Left ventricle myocardium superior (tissue), 1 donor: ENCODE data around the gene RGS12. TPM values are rescaled to one million over a fixed set of nuclear protein-coding genes. Genes with fewer than 3 reads are reported as not detected.
A peak's percentile ranks its signal among the peaks of the same experiment; 100 is the strongest.

Source experiments
- ATAC-seq: fragments of 200-7000 bp; cut with Tn5 transposase; one replicate; pipeline ENCODE4 v1.9.1; 2020; ENCODE audit warnings: mild to moderate bottlenecking, moderate library complexity
- DNase-seq: peaks from one replicate; pipeline ENCODE4 v3.0.0-alpha.2; 2020
- intact Hi-C: fragments of 100-400 bp; cut with micrococcal nuclease; formaldehyde crosslinking; loops from one replicate; pipeline ENCODE4 v1.11.0; 2022
- total RNA-seq: library from RNA; stranded (reverse); fragmentation: NEBNext Ultra II Directional; extraction: Animal tissue kit (Norgen Biotek cat#: 25700); gene quantifications from one replicate; pipeline ENCODE4 v1.2.1, GENCODE V29; 2021
- donor health status: DM: no; HTN: yes; CAD: no; lungs with severe emphysema.

The RGS12 gene
- total RNA-seq, 1 donor from 2014 or later: 14.6 TPM

- intact Hi-C loops: no loop called here
- ATAC-seq: no peak
- DNase-seq: no peak
Observed at GRCh38 chr4:3268395-3269104, 24.3 kb upstream of the RGS12 start.

GRCh38 chr4:3269105-3269927 is 23.5 kb upstream of the RGS12 start:
- DNase-seq (no peak), ATAC-seq (peak; percentile 43)
- intact Hi-C loops: no loop called here

GRCh38 chr4:3269991-3270611 is 22.7 kb upstream of the RGS12 start:
- intact Hi-C loops: no loop called here
- peak; percentile 84 for DNase-seq
- ATAC-seq: peak; percentile 99

- intact Hi-C loops: no loop called here
- DNase-seq: no peak
- no peak for ATAC-seq
Observed at GRCh38 chr4:3271131-3271530, 21.7 kb upstream of the RGS12 start.

- ATAC-seq: peak; percentile 18
- DNase-seq: no peak
- intact Hi-C loops: no loop called here
Observed at GRCh38 chr4:3276986-3277385, 15.8 kb upstream of the RGS12 start.

- ATAC-seq: no peak
- no peak for DNase-seq
- intact Hi-C loops: no loop called here
Observed at GRCh38 chr4:3280466-3280865, 12.4 kb upstream of the RGS12 start.

- DNase-seq (no peak), ATAC-seq (no peak)
- intact Hi-C loops: no loop called here
Observed at GRCh38 chr4:3283483-3283882, 9.3 kb upstream of the RGS12 start.

GRCh38 chr4:3283916-3284315 is 8.9 kb upstream of the RGS12 start:
- intact Hi-C loops: no loop called here
- no peak for ATAC-seq
- no peak for DNase-seq

GRCh38 chr4:3284734-3285557 is 7.9 kb upstream of the RGS12 start:
- ATAC-seq (no peak), DNase-seq (no peak)
- intact Hi-C loops: no loop called here

GRCh38 chr4:3285558-3286334 is 7.1 kb upstream of the RGS12 start:
- DNase-seq (no peak), ATAC-seq (no peak)
- intact Hi-C loops: no loop called here

- intact Hi-C loops: no loop called here
- DNase-seq (no peak), ATAC-seq (no peak)
Observed at GRCh38 chr4:3286335-3287175, 6.3 kb upstream of the RGS12 start.

- ATAC-seq: no peak
- intact Hi-C loops: no loop called here
- no peak for DNase-seq
Observed at GRCh38 chr4:3287271-3287971, 5.4 kb upstream of the RGS12 start.

GRCh38 chr4:3287972-3288570 is 4.8 kb upstream of the RGS12 start:
- intact Hi-C loops: no loop called here
- no peak for ATAC-seq
- peak; percentile 52 for DNase-seq

- DNase-seq (no peak), ATAC-seq (no peak)
- intact Hi-C loops: no loop called here
Observed at GRCh38 chr4:3288571-3289094, 4.2 kb upstream of the RGS12 start.

GRCh38 chr4:3290476-3290875 is 2.3 kb upstream of the RGS12 start:
- intact Hi-C loops: no loop called here
- DNase-seq: no peak
- no peak for ATAC-seq

- ATAC-seq (no peak), DNase-seq (no peak)
- intact Hi-C loops: no loop called here
Observed at GRCh38 chr4:3290889-3291321, 1.9 kb upstream of the RGS12 start.
